GM19463 (cell line): ENCODE data around the gene SLFNL1.

Experiments used
- ATAC-seq: cut with Tn5 transposase; IDR thresholded peaks from one replicate; pipeline ENCODE4 v1.9.1; 2021; ENCODE audit warnings: mild to moderate bottlenecking, moderate library complexity; ENCODE audit not compliant: unreplicated experiment

The SLFNL1 gene

DNA sequence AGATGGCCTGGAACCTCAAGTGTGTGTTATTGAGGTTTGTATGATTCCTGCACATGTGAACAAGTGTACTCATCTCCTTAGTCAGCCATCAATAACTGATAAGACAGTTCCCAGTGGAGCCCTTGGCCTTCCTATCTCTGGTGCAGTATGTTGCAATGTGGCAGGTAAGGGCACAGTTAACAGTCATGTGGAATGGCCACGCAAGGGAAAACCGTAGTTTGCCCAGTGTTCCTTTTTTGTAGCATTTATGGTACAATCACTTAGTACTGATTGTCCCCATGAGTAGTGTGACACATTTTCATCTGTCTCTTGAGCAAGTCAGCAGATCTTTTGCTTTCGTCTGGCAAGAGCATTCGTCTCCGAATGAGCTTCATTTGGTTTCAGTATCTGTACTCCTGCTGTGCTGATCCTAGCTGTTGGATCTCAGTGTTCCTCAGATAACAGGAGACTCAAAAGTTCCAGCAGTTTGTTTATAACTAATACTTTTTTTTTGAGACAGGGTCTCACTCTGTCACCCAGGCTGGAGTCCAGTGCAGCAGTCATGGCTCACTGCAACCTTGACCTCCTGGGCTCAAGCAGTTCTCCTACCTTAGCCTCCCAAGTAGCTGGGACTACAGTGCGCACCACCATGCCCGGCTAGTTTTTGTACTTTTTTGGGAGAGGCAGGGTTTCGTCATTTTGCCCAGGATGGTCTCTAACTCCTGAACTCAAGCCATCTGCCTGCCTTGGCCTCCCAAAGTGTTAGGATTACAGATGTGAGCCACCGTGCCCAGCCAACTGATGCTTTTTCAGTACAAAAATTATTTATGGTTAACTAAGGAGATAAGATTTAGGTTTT, 33.9 kb downstream of the SLFNL1 start:
- ATAC-seq, result no peak

DNA sequence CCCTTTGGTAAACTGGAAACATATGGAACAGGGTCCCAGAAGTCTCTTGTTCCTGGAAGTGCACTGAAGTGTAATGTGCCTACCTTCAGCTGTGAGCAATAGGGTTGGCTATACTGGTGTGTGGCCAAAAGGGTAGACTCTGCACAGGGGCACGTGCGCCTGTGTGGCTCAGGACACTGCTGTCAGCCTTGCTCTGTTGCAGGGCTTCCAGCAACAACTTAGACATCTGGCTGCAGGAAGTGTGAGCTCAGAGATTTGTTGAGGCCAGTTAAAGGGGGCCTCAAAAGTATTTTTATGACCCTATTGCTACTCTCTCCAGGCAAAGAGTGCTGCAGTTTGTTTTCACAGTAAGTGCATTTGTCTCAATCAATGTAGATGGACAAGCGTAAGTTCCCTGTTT, 34.6 kb downstream of the SLFNL1 start:
- no peak for ATAC-seq

DNA sequence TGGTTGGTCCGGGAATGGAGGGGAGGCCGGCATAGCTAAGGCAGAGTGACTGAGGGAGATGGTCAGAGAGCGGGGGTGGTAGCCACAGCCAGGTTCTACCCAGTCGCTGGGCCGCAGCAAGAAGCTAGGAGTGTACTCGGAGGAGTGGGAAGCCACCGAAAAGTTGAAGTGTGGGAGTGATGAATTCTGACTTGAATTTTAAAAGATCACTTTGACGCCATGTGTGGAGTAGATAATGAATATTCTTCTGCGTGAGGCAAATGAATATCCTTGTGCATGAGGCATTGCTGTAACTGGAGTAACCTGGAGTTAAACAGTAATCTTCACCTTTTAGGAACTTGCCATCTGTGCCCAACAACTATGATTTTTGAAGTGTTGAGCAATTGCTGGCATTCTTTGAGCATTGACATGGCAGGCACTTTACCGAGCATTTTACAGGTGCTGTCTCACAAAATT, 35.2 kb downstream of the SLFNL1 start:
- no peak for ATAC-seq

DNA sequence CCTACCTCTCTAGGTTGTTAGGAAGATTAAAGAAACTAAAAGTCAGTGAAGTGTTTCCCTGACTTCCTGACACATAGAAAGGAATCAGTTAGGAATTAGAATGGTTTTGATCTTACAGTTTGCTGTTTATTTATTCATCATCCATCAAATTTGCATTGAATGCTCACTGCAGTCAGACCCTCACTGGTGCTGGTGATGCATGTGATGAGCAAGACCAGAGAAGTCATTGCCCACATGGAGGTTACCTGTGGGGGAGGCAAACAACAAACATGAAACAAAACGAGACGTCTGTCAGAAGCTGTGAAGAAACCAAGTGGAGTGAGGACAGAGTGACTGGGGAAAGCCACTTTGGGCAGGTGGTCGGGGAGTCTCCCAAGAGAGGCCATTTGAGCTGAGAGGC, 35.6 kb downstream of the SLFNL1 start:
- ATAC-seq, result no peak

DNA sequence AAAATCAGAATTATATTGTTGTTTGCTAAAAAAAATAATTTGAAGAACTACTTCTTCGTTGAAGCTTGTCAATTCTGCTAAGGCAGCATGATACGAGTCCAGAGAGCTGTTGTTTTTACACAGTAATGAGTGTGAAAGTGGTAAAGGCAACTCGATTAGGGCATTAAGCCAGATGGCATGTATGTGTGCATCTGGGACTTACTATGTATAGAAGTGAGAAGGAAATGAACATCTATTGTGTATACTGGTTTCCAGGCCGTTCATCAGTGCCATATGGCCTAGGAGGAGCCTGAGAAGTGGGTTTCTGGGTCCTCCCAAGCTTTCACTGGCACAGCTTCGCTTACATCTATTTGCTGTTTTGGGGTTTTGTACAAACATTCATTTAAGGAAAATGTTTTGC, 36.4 kb downstream of the SLFNL1 start:
- no peak for ATAC-seq

DNA sequence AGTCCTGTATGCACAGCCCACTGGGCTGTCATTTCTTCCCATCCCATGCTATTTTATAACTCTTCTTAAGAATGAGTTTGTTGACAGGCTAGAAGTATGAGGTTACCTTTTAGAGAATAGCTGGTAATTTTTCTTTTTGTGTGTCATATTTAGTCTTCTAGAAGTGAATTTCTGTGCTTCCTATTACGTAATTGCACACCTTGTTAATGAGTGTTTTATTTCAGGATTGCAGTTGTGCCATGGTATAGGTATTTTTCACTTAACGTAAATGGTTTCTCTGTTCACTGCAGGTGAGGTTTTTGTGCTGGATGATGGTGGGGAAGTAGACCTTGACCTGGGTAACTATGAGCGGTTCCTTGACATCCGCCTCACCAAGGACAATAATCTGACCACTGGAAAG, 37.0 kb downstream of the SLFNL1 start:
- ATAC-seq, result no peak

DNA sequence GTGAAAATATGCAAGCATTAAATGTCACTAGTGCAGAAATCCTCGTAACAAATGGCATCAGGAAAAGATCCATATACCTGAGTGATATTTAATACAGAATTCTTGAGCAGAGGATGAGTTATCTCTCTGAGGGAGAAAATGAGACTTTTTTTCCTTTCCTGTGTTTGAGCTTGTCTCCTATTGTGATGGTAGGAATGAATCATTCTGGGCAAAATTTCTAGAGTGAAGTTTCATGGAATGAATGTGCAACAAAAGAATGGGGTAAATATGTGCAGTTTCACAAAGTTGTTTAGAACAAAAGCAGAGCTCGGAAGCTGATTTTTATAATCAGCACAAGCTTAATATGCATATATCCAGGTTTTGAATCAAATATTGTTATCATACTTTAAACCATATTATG, 37.5 kb downstream of the SLFNL1 start:
- ATAC-seq, result no peak

DNA sequence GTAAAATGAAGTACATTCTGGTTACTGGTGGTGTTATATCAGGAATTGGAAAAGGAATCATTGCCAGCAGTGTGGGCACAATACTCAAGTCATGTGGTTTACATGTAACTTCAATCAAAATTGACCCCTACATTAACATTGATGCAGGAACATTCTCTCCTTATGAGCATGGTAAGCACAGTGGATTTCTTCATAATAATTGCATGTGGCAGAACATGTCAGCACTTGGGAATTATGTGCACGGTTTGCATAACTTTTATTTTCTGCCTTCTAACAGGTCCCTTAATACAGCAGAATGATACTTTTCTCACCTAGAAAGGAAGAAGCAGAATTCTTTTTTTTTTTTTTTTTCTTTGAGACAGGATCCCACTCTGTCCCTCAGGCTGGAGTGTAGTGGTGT, 38.2 kb downstream of the SLFNL1 start:
- no peak for ATAC-seq

DNA sequence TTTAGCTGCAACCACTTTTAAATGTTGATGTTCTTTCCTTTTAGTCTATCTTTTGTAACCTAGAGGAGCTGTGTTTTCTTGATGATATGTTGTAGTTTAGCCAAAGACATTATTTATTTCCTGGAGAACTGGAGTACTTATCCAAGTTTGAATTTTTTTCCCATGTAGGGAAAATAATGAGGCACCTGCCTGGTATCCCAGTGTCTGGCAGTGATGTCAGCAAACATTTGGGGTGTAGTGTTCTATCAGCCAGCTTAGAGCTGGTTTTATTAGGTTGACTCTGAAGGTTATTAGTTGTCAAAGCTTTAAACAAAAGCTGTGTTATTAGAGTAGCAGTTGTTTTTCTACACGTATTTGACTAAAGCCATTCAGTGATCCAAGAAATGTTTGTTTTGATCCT, 38.8 kb downstream of the SLFNL1 start:
- no peak for ATAC-seq

DNA sequence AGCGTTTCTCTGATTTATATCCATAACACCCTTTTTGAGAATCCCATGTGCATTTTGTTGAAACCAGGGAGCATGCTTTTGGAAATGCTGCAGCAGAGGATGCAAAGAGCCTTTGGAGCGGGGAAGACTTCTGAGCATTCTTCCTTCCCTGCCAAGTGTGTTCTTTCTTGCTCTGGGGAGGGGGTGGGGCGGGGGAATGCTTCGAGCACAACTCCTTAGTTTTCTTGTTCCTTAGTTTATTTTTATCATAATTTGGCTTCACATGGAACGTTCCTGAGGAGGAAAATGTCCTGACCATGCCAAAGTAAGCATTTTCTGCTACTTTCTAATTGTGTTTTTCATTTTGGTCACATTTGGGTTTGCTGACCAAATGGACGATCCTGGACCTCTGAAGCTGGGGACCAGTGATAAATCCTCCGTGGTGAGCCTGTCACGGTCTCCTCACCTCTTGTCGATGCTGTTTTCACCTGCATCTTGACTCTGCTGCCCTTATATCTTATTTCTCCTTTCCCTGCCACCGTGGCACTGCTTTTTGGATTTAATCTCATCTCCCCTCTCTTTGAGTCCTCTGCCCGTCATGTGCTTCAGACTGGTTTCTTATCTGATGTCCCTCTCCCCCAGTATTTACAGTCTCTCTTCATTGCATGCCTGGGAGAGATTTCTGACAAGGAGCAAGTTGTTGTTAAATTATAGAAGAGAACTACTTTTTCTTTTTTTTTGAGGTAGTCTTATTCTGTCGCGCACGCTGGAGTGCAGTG, 39.7 kb downstream of the SLFNL1 start:
- ATAC-seq, result no peak

DNA sequence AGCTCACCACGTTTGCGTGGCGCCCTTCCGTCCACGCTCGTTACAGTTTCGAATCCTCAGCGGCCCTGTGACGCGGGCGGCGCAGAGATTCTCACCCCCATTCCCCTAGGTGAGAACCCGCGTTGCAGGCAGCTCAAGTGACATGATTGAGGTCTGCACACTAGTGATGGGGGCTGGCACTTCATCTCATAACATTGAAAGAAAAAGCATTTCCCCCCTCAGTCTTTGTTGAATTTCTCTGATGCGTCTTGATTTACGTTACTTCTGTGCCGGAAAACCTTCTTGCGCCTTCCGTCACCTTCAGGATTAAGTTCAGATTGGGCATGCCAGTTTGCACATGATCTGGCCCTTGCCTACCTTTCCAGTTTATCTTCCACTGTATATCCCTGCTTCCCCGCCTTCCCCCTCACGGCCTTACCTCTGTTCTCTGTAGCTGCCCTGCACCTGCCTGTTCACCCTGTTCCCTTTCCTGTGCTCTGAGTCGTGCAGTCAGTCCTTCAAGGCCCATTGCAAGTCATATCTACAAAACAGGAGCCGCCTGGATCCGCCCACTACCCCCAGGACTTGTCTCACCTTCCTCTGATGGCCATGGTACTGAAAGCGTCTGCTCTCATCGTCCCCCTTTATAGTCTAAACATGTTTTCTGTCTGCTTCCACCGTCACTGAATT, 40.9 kb downstream of the SLFNL1 start:
- no peak for ATAC-seq

DNA sequence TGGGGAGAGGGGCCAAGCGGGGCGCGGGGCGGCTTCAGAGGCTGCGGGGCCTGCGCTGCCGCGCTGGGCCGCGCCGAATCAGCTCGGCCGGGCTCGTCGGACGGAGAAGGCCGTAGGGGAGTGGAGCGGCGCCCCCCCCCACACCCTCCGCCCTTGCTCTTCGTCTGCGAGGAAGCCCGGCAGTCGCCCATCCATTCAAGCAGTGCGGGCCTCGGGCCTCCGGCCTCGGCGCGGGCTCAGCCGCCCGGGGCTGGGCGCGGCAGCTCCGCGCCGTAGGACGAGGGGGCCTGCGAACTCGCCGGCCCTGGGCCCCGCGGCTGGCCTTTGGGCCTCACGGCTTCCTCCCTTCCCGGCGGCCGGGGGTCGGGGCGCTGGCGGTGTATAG, 41.5 kb downstream of the SLFNL1 start:
- peak; percentile 7 for ATAC-seq

DNA sequence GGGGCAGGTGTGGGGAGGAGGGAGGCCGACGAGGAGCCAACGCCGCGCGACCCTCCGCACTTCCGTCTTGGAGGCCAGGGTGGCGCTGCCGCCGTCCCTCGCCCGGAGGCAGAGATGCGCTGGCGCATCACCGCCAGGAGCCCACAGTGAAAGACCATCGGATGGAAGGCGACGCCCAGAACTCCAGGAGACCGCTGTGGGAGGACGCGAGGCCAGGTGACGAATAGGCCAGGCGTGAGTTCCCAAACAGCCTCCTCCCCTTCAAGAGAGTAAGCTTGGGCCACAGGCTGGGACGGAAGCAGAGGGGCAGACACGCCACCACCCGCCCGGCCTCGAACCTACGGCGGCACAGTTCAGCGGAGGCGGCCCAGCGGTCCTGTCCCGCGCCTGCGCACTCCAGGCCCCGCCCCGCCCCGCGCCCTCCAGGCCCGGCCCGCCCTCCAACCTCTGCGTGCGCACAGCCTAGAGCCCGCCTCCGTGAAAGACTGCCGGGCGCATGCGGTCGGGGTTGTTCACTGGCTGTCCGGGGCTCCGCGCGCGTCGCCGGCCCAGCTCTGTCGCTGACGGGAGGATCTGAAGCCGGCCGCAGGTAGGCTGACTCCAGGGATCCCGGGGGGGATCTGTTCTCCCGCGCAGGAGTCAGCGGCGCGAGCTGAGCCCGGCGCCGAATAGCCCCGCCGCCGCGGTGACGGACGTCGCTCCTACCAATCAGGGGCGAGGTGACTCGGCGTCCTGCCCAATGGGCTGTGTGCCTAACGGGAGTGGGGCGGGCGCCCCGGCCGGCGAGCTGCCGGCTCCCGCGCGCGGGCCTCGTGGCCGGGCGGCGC, 42.1 kb downstream of the SLFNL1 start, which contains the start of gene CTPS1:
CTPS1 (plus strand) TSS at position 456 of the 827 bp plus-strand sequence. CDS start 3,595 bp downstream, outside the sequence.
- ATAC-seq, result peak; percentile 90

DNA sequence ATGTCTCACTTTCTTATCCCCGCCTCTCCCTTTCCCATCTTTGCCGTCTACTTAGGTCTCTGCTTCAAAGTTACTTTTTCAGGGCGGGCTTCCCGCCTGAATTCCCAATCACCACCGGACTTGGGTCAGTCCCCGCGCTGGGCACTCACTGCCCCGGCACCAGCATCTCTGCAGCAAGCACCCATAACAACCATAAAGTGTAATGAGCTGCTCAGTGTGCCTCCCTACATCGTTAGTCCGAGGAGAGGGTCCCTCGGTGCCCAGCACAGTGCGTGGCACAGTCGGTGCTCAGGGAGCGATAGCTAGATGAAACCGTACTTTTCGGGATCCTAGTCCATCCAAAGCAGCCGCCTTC, 42.7 kb downstream of the SLFNL1 start:
- no peak for ATAC-seq

DNA sequence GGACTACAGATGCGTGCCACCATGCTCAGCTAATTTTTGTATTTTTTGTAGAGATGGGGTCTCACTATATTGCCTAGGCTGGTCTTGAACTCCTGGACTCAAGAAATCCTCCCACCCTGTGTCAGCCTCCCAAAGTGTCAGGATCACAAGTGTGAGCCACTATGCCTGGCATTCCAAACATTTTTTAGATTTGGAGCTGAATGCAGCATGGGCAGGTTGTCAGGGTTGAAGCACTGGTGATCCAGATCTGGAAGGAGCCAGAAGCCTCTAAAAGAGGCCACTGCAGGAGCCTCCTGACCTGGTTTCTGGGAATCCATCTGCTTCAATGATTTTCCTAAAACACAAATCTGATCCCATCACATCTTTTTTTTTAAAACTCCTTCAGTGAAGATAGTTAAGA, 43.8 kb downstream of the SLFNL1 start:
- ATAC-seq, result no peak

DNA sequence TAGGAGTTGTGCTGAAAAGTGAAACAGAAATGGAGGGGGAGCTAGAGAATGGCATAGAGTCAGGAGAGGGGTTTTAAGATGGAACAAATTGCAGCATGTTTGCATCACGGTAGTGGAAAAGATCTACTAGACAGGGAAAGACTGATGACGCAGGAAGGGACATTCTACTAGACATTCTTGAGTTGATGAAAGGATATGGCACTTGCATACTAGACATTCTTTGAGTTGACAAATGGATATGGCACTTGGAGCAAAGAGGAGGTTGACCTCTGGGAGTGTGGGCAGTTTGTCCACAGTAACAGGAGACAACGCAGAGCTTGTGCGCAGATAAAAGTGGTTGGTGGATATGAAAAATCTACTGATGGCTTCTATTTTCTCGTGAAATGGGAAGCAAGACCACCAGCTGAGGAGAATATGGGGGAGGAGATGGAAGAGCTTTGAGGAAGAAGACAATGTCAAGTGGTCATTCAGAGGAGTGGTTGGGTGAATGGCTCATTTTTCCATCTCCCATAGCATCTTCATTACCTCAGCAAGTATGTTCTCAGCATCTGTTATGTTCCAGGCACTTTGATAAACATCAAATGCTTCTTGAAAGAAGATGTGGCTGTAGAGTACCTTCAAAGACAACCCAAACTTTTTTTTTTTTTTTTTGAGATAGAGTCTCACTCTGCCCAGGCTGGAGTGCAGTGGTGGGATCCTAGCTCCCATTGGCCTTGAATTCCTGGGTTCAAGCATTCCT, 44.4 kb downstream of the SLFNL1 start:
- no peak for ATAC-seq

DNA sequence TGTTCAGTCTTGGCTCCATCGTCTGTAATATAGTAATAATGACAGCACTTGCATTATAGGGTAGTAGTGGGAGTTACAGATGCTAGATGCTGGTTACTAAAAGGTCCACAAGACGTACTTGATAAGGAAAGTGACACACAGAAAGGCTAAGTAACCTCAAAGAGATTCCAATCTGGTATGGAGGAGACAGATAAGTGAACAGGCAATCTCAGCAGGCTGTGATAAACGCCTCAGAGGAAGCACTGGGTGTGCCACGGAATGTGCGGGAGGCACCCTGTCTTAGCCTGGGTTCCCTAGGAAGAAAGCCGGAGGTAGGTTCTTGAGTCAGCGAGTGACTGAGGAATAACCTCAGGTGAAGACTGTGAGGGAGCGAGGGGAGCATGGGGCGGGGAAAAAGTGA, 46.6 kb downstream of the SLFNL1 start:
- ATAC-seq, result no peak

DNA sequence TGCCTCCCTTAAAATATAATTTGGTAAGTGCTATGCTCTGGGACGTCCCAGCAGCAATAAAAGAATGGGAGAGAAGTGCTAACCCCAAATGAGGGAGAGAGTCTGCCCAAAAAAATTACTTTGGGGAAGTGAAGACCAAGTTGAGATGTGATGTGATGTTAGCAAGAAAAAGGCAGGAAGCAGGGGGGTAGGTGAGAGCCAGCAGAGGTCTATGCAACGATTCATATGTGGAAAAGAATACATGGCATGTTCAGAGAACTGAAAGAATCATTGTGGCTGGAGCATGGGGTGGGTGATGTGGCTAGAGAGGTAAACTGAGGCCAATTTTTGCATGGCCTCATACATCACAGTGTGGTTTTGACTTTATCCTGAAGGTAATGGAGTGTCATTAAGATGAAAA, 47.6 kb downstream of the SLFNL1 start:
- ATAC-seq, result no peak

DNA sequence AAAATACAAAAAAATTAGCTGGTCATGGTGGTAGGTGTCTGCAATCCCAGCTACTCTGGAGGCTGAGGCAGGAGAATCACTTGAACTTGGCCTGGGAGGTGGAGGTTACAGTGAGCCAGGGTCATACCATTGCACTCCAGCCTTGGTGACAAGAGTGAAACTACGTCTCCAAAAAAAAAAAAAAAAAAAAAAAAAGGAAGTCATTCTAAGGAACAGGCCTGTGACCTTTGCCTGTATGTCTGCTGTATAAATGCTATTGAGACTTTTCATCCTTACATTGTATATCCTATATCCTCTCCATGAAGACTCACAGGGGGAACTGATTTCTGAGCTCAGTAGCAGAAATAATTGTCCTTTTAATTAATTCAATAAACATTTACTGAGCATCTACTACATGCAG, 49.6 kb downstream of the SLFNL1 start:
- no peak for ATAC-seq

DNA sequence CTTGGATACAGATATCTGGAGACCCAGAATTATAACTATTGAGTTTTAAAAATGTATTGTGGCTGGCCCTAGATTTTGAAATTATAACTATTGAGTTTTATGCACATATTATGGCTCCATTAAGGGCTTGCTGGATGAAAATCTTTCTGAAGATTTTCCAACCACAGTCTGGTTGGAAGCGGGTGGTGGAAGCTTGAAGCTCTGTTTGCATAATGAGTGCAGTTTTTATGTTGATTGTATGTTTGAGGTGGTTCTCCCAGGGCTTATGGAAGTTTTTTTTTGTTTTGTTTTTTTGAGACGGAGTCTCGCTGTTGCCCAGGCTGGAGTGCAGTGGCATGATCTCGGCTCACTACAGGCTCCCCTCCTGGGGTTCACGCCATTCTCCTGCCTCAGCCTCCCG, 52.1 kb downstream of the SLFNL1 start:
- ATAC-seq, result no peak
